Right lobe of liver (tissue), 4 donors: Measurements from ENCODE around the gene P2RX2.

ENCODE experiments used
- POLR2A ChIP-seq: fragments of 450-650 bp; IDR thresholded peaks from one replicate; pipeline ENCODE4 v1.6.1; 2017; ENCODE audit warnings: antibody characterized with exemption, mild to moderate bottlenecking
- TF ChIP-seq, protein P1 (sequence below), 4 donors: fragments of 200-600 bp in 3 of 4; fragments of 450-650 bp in 1 of 4; IDR thresholded peaks; one replicate each; pipeline versions ENCODE4 v1.5.1 to v1.8.0; 2016 to 2022; ENCODE audit warnings: antibody characterized with exemption in 4 of 4, mild to moderate bottlenecking in 2 of 4
- donor health status: DM: no; HTN: no; CAD: no.
- donor health status: DM: no; HTN: no; CAD: no.
- donor health status: DM: no; HTN: yes; CAD: no.

DNA sequence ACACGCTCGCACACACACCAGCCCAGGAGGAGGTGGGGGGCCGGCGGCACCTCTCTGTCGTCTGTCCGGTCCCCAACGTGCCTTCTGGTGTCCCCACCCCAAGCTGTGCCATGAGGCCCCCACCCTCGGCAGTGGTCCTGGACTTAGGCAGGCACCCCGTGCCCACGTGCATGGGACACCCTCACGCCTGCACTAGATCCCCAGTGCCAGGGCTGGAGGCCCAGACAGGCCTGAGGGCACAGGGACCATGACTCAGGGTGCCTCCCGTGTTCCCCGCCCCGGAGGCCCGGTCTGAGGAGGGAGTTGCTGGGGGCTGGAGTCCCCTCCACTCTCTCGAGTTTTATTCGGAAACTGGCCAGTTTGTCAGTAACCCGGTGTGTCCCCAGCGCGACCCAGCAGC is 47.0 kb upstream of the P2RX2 start:
- TF ChIP-seq POLR2A = no peak
- TF ChIP-seq, protein P1, sequence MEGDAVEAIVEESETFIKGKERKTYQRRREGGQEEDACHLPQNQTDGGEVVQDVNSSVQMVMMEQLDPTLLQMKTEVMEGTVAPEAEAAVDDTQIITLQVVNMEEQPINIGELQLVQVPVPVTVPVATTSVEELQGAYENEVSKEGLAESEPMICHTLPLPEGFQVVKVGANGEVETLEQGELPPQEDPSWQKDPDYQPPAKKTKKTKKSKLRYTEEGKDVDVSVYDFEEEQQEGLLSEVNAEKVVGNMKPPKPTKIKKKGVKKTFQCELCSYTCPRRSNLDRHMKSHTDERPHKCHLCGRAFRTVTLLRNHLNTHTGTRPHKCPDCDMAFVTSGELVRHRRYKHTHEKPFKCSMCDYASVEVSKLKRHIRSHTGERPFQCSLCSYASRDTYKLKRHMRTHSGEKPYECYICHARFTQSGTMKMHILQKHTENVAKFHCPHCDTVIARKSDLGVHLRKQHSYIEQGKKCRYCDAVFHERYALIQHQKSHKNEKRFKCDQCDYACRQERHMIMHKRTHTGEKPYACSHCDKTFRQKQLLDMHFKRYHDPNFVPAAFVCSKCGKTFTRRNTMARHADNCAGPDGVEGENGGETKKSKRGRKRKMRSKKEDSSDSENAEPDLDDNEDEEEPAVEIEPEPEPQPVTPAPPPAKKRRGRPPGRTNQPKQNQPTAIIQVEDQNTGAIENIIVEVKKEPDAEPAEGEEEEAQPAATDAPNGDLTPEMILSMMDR (IDR thresholded peaks at IDR 0.05) = no peak
